ENCODE data around the gene SP2. TPM values are rescaled to one million over a fixed set of nuclear protein-coding genes. Genes with fewer than 3 reads are reported as not detected.

Gene SP2
- polyA plus RNA-seq, 1 experiment = 5.9 TPM

DNA sequence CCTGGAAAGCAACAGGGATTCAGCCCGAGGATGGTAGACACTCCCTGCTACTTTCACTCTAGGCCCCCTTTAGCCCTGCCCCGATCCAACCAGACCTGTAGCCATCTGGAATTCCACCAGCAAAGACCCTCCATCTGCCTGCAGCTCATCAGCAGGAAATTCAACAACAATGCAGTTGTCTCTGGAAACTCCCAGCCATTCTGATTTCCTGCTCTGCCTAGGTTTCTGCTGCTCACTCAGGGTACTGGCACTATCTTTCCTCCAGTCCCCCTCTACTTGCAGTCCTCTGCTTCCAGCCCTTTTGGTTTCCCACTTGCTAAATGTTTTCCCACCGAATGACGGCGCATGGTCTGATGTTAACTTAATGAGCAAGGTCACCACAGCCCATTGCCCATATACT is 42.4 kb upstream of the SP2 start:
- no peak for TF ChIP-seq CTCF (IDR thresholded peaks at IDR 0.05; ENCODE audit: insufficient read depth, low read depth, low read length)
- CTCF ChIA-PET = interaction anchor here (16.0 to 20.0 kb wide), 2 partner anchors 8 to 34 kb away, joined by 190 to 875 read pairs; partner anchors contain the start of genes SCRN2, SP2 and SP6
- peaks cover 36% of the 10 kb centered on the region for H3K27me3 ChIP-seq (ENCODE audit: control insufficient read depth, insufficient read depth, low read length)
- POLR2A ChIA-PET = no interaction called here
- no peak for DNase-seq (ENCODE audit: low read depth)
- H3K36me3 ChIP-seq (ENCODE audit: control insufficient read depth, insufficient read depth, low read length) = no peaks in the 10 kb centered on the region
- H3K4me3 ChIP-seq (ENCODE audit: low read depth, low read length) = no peak overlapping the region

DNA sequence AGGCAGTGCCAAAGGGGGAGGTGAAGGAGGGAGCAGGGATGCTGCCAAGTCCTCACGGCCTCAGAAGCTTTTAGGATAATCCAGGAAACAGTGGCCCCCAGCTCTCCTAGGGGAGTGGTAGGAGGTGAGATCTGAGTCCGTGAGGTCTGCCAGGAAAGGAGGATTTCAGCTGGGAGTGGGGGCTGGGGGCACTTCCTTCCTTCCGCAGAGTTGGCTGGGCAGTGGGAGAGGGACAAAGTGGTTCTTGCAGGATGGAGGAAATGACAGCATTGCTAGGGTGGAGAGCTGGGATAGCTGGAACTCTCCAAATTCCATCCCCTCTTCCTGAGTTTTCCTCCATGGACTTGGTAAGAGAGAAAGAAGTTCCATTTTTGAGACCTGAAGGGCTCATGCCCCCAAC is 40.3 kb upstream of the SP2 start:
- CTCF ChIA-PET = interaction anchor here (1.0 to 16.0 kb wide), 4 partner anchors 10 to 42 kb away, joined by 3 to 190 read pairs (median 18); partner anchors contain the start of genes SCRN2 and SP6

GRCh38 chr17:47856830-47857229 is 39.2 kb upstream of the SP2 start:
- no peak for DNase-seq (ENCODE audit: low read depth)
- Histone ChIP-seq H3K4me3 (ENCODE audit: low read depth, low read length) (no peak overlapping the region), H3K36me3 (ENCODE audit: control insufficient read depth, insufficient read depth, low read length) (no peaks in the 10 kb centered on the region), H3K27me3 (ENCODE audit: control insufficient read depth, insufficient read depth, low read length) (peaks cover 33% of the 10 kb centered on the region)
- POLR2A ChIA-PET = no interaction called here
- no peak for TF ChIP-seq CTCF (IDR thresholded peaks at IDR 0.05; ENCODE audit: insufficient read depth, low read depth, low read length)
- CTCF ChIA-PET = interaction anchor here (5.4 to 16.0 kb wide), 2 partner anchors 11 to 33 kb away, joined by 33 to 190 read pairs; partner anchors contain the start of genes SCRN2 and SP6

More for the DNA sequence above, 40.3 kb upstream of the SP2 start:
- Histone ChIP-seq H3K4me3 (ENCODE audit: low read depth, low read length) (no peak overlapping the region), H3K36me3 (ENCODE audit: control insufficient read depth, insufficient read depth, low read length) (no peaks in the 10 kb centered on the region), H3K27me3 (ENCODE audit: control insufficient read depth, insufficient read depth, low read length) (peaks cover 35% of the 10 kb centered on the region)
- POLR2A ChIA-PET = no interaction called here
- no peak for DNase-seq (ENCODE audit: low read depth)
- TF ChIP-seq CTCF (IDR thresholded peaks at IDR 0.05; ENCODE audit: insufficient read depth, low read depth, low read length) = no peak

GRCh38 chr17:47857551-47858455 is 38.2 kb upstream of the SP2 start:
- Histone ChIP-seq H3K36me3 (ENCODE audit: control insufficient read depth, insufficient read depth, low read length) (no peaks in the 10 kb centered on the region), H3K27me3 (ENCODE audit: control insufficient read depth, insufficient read depth, low read length) (peaks cover 24% of the 10 kb centered on the region), H3K4me3 (ENCODE audit: low read depth, low read length) (no peak overlapping the region)
- CTCF ChIA-PET = interaction anchor here (5.4 to 16.0 kb wide), 2 partner anchors 12 to 32 kb away, joined by 33 to 190 read pairs; partner anchors contain the start of genes SCRN2 and SP6
- POLR2A ChIA-PET = no interaction called here
- TF ChIP-seq CTCF (IDR thresholded peaks at IDR 0.05; ENCODE audit: insufficient read depth, low read depth, low read length) = no peak
- no peak for DNase-seq (ENCODE audit: low read depth)

GRCh38 chr17:47860386-47860785 is 35.6 kb upstream of the SP2 start:
- Histone ChIP-seq H3K4me3 (ENCODE audit: low read depth, low read length) (no peak overlapping the region), H3K36me3 (ENCODE audit: control insufficient read depth, insufficient read depth, low read length) (no peaks in the 10 kb centered on the region), H3K27me3 (ENCODE audit: control insufficient read depth, insufficient read depth, low read length) (peaks cover 5% of the 10 kb centered on the region)
- DNase-seq (ENCODE audit: low read depth) = no peak
- POLR2A ChIA-PET = no interaction called here
- CTCF ChIA-PET = interaction anchor here (4.3 to 16.0 kb wide), 2 partner anchors 14 to 30 kb away, joined by 25 to 190 read pairs; partner anchors contain the start of genes SCRN2 and SP6
- TF ChIP-seq CTCF (IDR thresholded peaks at IDR 0.05; ENCODE audit: insufficient read depth, low read depth, low read length) = no peak

Data from BJ (cell line).